DOHH2 (cell line): ENCODE results near the gene L1CAM.

ENCODE experiments used
- H3F3A ChIP-seq: fragments of 200-600 bp; sonication (generic), shearing (Covaris generic); 2 replicates; pipeline ENCODE4 v1.6.0; 2016; ENCODE audit warnings: antibody characterized with exemption, mild to moderate bottlenecking; ENCODE audit not compliant: control insufficient read depth, insufficient read depth
- H3K27ac ChIP-seq: fragments of 200-600 bp; sonication (generic); 2 replicates; pipeline ENCODE4 v1.5.1; 2014; ENCODE audit warnings: low read depth, mild to moderate bottlenecking, low read length, moderate library complexity
- H3K27me3 ChIP-seq: fragments of 200-600 bp; sonication (generic); 2 replicates; pipeline ENCODE4 v1.6.1; 2014; ENCODE audit warnings: mild to moderate bottlenecking, low read length, mixed read lengths; ENCODE audit not compliant: control insufficient read depth
- H3K36me3 ChIP-seq: fragments of 200-600 bp; sonication (generic); 2 replicates; pipeline ENCODE4 v1.6.1; 2014; ENCODE audit warnings: mild to moderate bottlenecking, low read length, moderate library complexity, mixed read lengths; ENCODE audit not compliant: control insufficient read depth
- H3K4me1 ChIP-seq: fragments of 200-600 bp; sonication (generic); 2 replicates; pipeline ENCODE4 v1.6.1; 2014; ENCODE audit warnings: mild to moderate bottlenecking, low read length, mixed read lengths; ENCODE audit not compliant: control insufficient read depth
- H3K4me2 ChIP-seq: fragments of 200-600 bp; sonication (generic); 2 replicates; pipeline ENCODE4 v1.6.0; 2014; ENCODE audit warnings: mild to moderate bottlenecking, low read length, moderate library complexity
- H3K4me3 ChIP-seq: fragments of 200-600 bp; sonication (generic); 2 replicates; pipeline ENCODE4 v1.5.1; 2014; ENCODE audit warnings: mild to moderate bottlenecking, low read length, mixed read lengths
- H3K79me2 ChIP-seq: fragments of 200-600 bp; sonication (generic); 2 replicates; pipeline ENCODE4 v1.6.1; 2014; ENCODE audit warnings: mild to moderate bottlenecking, low read length, mixed read lengths; ENCODE audit not compliant: control insufficient read depth
- H3K9me2 ChIP-seq: fragments of 200-600 bp; sonication (generic); replicated peaks from 2 replicates; pipeline ENCODE4 v1.6.1; 2014; ENCODE audit warnings: mild to moderate bottlenecking, low read length, mixed read lengths; ENCODE audit not compliant: control insufficient read depth
- H3K9me3 ChIP-seq: fragments of 200-600 bp; sonication (generic); 2 replicates; pipeline ENCODE4 v1.6.1; 2014; ENCODE audit warnings: antibody characterized with exemption, low read length, mixed read lengths; ENCODE audit not compliant: control insufficient read depth, insufficient read depth
- H4K20me1 ChIP-seq: fragments of 200-600 bp; sonication (generic); 2 replicates; pipeline ENCODE4 v1.6.0; 2014; ENCODE audit warnings: low read depth, mild to moderate bottlenecking, antibody characterized with exemption, low read length, moderate library complexity; ENCODE audit not compliant: control insufficient read depth, insufficient read depth
- CTCF ChIP-seq: fragments of 200-600 bp; sonication (generic); IDR thresholded peaks from one replicate; pipeline ENCODE4 v1.5.1; 2014; ENCODE audit warnings: antibody characterized with exemption, mild to moderate bottlenecking, low read depth, low read length; ENCODE audit not compliant: poor library complexity, severe bottlenecking
- EZH2phosphoT487 ChIP-seq: fragments of 200-600 bp; sonication (generic); IDR thresholded peaks from 2 replicates; pipeline ENCODE4 v1.6.1; 2017; ENCODE audit warnings: borderline replicate concordance, mild to moderate bottlenecking, antibody characterized with exemption, low read length, moderate library complexity, mixed read lengths

Gene L1CAM

GRCh38 chrX:153862369-153863250 lies 23.4 kb downstream of the L1CAM start:
- Histone ChIP-seq H3K4me1 (no peaks in the 10 kb centered on the region), H3K27ac (no peak overlapping the region), H3K27me3 (no peaks in the 10 kb centered on the region), H3F3A (no peaks in the 10 kb centered on the region), H3K4me3 (no peak overlapping the region), H3K4me2 (no peak overlapping the region), H3K36me3 (no peaks in the 10 kb centered on the region), H4K20me1 (no peaks in the 10 kb centered on the region), H3K9me3 (no peaks in the 10 kb centered on the region), H3K9me2 (no peaks in the 10 kb centered on the region), H3K79me2 (no peaks in the 10 kb centered on the region)
- no peak for TF ChIP-seq CTCF
- TF ChIP-seq EZH2phosphoT487, result no peak

DNA sequence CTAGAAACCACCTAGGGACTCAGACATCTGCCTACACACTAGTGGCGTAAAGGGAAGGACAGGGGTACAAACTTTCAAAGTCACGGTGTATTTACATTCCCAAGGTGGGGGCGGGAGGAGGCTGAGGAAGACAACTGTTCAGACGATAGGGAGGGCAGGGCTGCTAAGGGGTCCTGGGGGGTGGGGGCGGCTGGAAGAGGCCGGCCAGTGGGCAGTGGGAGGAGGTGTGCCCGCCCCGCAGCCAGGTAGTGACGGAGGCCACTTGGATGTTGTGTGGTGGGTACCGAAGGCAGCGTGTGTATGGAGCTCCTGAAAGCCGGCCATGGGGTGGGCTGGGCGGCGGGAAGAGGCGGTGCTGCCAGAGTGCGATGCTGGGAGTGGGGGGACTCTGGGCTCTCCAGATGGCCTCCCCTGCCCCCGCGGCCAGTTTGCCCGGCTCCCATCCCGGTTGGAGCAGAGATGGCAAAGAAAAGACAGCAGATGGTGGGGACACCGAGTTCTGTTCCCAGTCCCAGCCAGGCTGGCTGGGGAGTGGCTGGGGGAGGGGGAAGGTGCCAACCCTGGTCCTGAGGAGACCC lies 24.2 kb downstream of the L1CAM start:
- Histone ChIP-seq H3K4me2 (no peak overlapping the region), H3F3A (no peaks in the 10 kb centered on the region), H3K9me2 (no peaks in the 10 kb centered on the region), H3K4me1 (no peaks in the 10 kb centered on the region), H3K27me3 (no peaks in the 10 kb centered on the region), H3K36me3 (no peaks in the 10 kb centered on the region), H4K20me1 (no peaks in the 10 kb centered on the region), H3K9me3 (no peaks in the 10 kb centered on the region), H3K27ac (no peak overlapping the region), H3K79me2 (no peaks in the 10 kb centered on the region), H3K4me3 (no peak overlapping the region)
- TF ChIP-seq EZH2phosphoT487 (no peak), CTCF (no peak)

DNA sequence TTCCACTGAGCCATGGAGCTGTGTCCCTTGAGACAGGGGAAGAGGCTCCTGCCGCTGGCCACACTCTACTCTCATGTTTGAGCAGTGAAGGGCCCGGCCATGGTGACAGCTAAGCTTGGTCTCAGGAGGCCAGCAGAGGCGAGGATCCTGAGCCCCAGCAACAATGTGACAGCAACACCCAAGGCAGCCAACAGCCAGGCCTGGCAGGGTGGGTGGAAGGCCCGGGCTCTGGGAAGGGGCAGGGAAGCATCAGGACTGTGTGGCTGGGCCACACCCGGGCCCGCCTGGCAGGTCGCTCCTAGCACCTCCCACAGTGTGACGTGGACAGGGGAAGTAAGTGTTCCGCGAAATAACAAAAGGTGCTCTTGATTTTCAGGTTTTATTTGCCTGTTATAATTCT lies 24.8 kb downstream of the L1CAM start:
- no peak overlapping the region for H3K27ac ChIP-seq
- H3K4me1 ChIP-seq, result no peaks in the 10 kb centered on the region
- no peak overlapping the region for H3K4me2 ChIP-seq
- no peak overlapping the region for H3K4me3 ChIP-seq
- TF ChIP-seq CTCF (no peak), EZH2phosphoT487 (no peak)
- no peaks in the 10 kb centered on the region for H4K20me1 ChIP-seq
- no peaks in the 10 kb centered on the region for H3K9me2 ChIP-seq
- no peaks in the 10 kb centered on the region for H3F3A ChIP-seq
- H3K27me3 ChIP-seq, result no peaks in the 10 kb centered on the region
- no peaks in the 10 kb centered on the region for H3K36me3 ChIP-seq
- no peaks in the 10 kb centered on the region for H3K79me2 ChIP-seq
- H3K9me3 ChIP-seq, result no peaks in the 10 kb centered on the region
